Mesothelial cell of epicardium (in vitro differentiated cells): ENCODE data around the gene AGR3. TPM values are rescaled to one million over a fixed set of nuclear protein-coding genes. Genes with fewer than 3 reads are reported as not detected.
A peak's percentile ranks its signal among the peaks of the same experiment; 100 is the strongest.

Experiments used
- DNase-seq, 2 experiments: peaks; one replicate each; pipeline ENCODE4 v3.0.0; 2021; ENCODE audit warnings: low spot score in 2 of 2; ENCODE audit not compliant: unreplicated experiment in 2 of 2
- H3K27ac Mint-ChIP-seq: 2 replicates; pipeline ENCODE4 v1.8.0; 2021; ENCODE audit warnings: mixed read lengths
- H3K27me3 Mint-ChIP-seq: 2 replicates; pipeline ENCODE4 v1.8.0; 2021; ENCODE audit warnings: low read depth, mixed read lengths
- H3K36me3 Mint-ChIP-seq: 2 replicates; pipeline ENCODE4 v1.8.0; 2021; ENCODE audit warnings: mixed read lengths
- H3K4me1 Mint-ChIP-seq: 2 replicates; pipeline ENCODE4 v1.8.0; 2021; ENCODE audit warnings: mixed read lengths
- H3K4me3 Mint-ChIP-seq: 2 replicates; pipeline ENCODE4 v1.8.0; 2021; ENCODE audit warnings: mild to moderate bottlenecking, moderate library complexity, mixed read lengths
- H3K9me3 Mint-ChIP-seq: 2 replicates; pipeline ENCODE4 v1.8.0; 2021; ENCODE audit warnings: mixed read lengths
- total RNA-seq: library from RNA; stranded (reverse); gene quantifications from 3 replicates; pipeline ENCODE4 v1.2.1, GENCODE V29; 2021
- TF ChIP-seq, protein P1 (sequence below): fragments of 200-600 bp; sonication (generic); IDR thresholded peaks from one replicate; pipeline ENCODE4 v1.5.0; 2021; ENCODE audit warnings: antibody characterized with exemption; ENCODE audit not compliant: unreplicated experiment

AGR3 gene
- total RNA-seq, 1 donor from 2014 or later = 1.7 TPM

DNA sequence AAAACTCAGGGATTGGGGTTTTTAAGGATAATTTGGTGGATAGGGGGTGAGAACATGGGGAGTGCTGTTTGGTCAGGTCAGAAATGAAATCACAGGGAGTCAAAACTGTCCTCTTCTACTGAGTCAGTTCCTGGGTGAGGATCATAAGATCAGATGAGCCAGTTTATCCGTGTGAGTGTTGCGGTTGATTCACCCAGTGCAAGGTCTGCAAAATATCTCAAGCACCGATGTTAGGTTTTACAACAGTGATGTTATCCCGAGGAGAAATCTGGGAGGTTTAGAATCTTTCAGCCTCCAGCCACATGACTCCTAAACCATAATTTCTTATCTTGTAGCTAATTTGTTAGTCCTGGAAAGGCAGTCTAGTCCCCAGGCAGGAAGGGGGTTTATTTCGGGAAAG, 45.3 kb downstream of the AGR3 start:
- H3K4me3 Mint-ChIP-seq = no peak overlapping the region
- H3K27ac Mint-ChIP-seq = no peak overlapping the region
- no peaks in the 10 kb centered on the region for H3K27me3 Mint-ChIP-seq
- peaks cover 27% of the 10 kb centered on the region for H3K4me1 Mint-ChIP-seq
- DNase-seq = no peak
- H3K9me3 Mint-ChIP-seq = peaks cover 12% of the 10 kb centered on the region
- no peaks in the 10 kb centered on the region for H3K36me3 Mint-ChIP-seq
- TF ChIP-seq, protein P1, sequence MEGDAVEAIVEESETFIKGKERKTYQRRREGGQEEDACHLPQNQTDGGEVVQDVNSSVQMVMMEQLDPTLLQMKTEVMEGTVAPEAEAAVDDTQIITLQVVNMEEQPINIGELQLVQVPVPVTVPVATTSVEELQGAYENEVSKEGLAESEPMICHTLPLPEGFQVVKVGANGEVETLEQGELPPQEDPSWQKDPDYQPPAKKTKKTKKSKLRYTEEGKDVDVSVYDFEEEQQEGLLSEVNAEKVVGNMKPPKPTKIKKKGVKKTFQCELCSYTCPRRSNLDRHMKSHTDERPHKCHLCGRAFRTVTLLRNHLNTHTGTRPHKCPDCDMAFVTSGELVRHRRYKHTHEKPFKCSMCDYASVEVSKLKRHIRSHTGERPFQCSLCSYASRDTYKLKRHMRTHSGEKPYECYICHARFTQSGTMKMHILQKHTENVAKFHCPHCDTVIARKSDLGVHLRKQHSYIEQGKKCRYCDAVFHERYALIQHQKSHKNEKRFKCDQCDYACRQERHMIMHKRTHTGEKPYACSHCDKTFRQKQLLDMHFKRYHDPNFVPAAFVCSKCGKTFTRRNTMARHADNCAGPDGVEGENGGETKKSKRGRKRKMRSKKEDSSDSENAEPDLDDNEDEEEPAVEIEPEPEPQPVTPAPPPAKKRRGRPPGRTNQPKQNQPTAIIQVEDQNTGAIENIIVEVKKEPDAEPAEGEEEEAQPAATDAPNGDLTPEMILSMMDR = no peak

DNA sequence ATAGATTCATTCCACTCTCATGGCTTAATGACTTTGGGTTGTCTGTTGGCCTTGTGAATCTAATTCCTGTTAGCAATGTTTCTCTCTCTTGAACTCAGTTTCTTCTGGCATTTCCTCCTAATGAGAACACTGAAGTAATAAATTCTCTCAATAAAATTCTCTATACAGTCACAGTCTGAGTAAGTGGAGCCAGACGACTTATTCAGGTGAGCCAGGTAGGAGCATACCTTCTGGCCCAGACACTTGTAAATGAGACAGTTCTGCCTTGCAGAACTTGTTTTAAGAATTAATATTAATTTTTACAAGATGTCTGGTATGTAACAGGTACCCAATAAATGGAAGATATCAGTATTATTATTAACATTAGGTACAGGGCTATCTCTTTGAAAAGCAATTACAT, 48.4 kb downstream of the AGR3 start:
- Mint-ChIP-seq H3K4me1 (peaks cover 6% of the 10 kb centered on the region), H3K9me3 (peaks cover 26% of the 10 kb centered on the region), H3K36me3 (peaks cover 8% of the 10 kb centered on the region), H3K27me3 (no peaks in the 10 kb centered on the region), H3K4me3 (no peak overlapping the region), H3K27ac (peak overlapping the region; percentile 37)
- TF ChIP-seq, protein P1 = no peak
- no peak for DNase-seq

DNA sequence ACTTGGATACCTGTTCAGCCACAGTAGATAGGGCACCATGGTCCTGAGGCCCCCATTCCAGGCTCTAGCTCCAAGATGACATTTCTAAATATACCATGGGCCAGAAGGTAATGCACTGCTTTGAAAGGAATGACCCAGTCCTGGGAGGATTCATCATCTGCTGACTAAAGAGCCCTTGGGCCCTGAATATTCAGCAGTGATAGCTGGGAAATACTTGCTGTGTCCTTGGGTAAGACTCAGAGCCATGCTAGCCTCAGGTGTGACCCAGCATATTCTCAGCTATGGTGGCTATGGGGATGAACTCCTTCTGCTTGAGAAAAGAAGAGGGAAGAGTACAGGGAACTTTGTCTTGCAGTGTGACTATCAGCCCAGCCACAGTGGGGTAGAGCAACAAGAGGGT, 55.7 kb downstream of the AGR3 start:
- no peaks in the 10 kb centered on the region for H3K27me3 Mint-ChIP-seq
- DNase-seq = no peak
- peaks cover 8% of the 10 kb centered on the region for H3K36me3 Mint-ChIP-seq
- H3K9me3 Mint-ChIP-seq = peaks cover 25% of the 10 kb centered on the region
- TF ChIP-seq, protein P1 = no peak
- H3K4me3 Mint-ChIP-seq = no peak overlapping the region
- no peaks in the 10 kb centered on the region for H3K4me1 Mint-ChIP-seq
- no peak overlapping the region for H3K27ac Mint-ChIP-seq

DNA sequence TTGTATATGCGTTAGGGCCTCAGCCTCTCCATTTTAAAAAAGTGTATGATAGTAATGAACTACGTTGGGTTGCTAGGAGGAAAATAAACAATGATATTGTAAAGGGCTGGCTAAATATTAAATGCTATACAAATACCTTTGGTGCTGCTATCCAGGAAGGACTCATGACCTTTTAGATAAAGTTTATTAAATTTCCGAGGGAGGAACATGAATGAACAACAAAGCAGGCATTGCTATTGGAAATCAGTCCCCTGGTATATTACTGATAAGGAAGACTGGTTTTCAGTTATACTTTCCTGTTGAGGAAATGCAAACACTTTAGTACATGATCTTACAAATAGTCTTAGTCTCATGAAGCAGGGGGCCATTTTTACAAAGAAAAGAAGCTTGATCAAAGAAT, 59.8 kb downstream of the AGR3 start:
- no peak for DNase-seq
- Mint-ChIP-seq H3K4me3 (no peak overlapping the region), H3K36me3 (no peaks in the 10 kb centered on the region), H3K9me3 (peaks cover 7% of the 10 kb centered on the region), H3K4me1 (no peaks in the 10 kb centered on the region), H3K27me3 (no peaks in the 10 kb centered on the region), H3K27ac (no peak overlapping the region)
- TF ChIP-seq, protein P1 = no peak

DNA sequence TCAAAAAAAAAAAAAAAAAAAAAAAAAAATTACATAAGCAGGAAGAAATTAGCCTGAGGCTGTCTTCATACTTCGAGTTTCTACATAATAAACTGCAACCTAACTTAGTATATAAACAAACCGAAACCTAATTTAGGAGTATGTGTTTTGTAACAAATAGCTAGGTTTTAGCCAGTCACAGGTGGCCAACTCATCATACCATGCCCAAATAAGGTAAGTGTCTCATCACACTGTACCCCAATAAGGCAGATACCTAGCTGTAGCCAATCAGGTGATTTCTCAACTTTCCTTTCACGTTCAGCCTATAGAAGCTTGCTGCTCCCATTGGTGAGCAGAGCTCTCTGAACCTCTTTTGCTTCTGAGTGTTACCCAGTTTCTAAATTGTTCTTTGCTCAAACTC, 63.1 kb downstream of the AGR3 start:
- H3K9me3 Mint-ChIP-seq = peaks cover 7% of the 10 kb centered on the region
- TF ChIP-seq, protein P1 = no peak
- DNase-seq = no peak
- no peak overlapping the region for H3K27ac Mint-ChIP-seq
- no peaks in the 10 kb centered on the region for H3K4me1 Mint-ChIP-seq
- H3K36me3 Mint-ChIP-seq = no peaks in the 10 kb centered on the region
- H3K27me3 Mint-ChIP-seq = no peaks in the 10 kb centered on the region
- no peak overlapping the region for H3K4me3 Mint-ChIP-seq

DNA sequence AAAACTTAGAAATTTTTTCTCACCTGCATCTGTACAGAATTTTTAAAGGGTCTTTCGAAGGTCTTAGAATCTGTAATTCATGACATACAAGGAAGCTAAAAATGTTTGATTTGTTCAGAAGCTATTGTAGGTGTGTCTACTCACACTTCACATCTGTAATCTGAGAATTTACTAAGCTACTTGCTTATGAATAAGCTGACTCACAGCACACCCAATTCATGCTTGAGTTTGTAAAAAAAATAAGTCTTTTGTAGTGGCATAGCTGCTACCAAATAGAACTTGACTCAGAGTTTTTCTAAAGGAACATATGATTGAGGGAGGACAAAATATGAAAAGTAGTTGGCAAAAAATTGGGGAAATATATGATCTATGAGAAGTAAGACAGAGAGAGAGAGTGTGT, 64.2 kb downstream of the AGR3 start:
- Mint-ChIP-seq H3K4me3 (no peak overlapping the region), H3K4me1 (no peaks in the 10 kb centered on the region), H3K27me3 (no peaks in the 10 kb centered on the region), H3K9me3 (peaks cover 7% of the 10 kb centered on the region), H3K36me3 (no peaks in the 10 kb centered on the region), H3K27ac (no peak overlapping the region)
- no peak for DNase-seq
- TF ChIP-seq, protein P1 = no peak
